OCI-LY3 (cell line): ENCODE data around the gene FOCAD.

Source experiments
- EZH2phosphoT487 ChIP-seq: fragments of 200-600 bp; shearing (Covaris generic); IDR thresholded peaks from 2 replicates; pipeline ENCODE4 v1.6.1; 2018; ENCODE audit warnings: antibody characterized with exemption, mixed run types, low read depth
- TF ChIP-seq, protein P1 (sequence below): fragments of 200-600, 300-600 bp; sonication (generic); IDR thresholded peaks from 2 replicates; pipeline ENCODE4 v1.5.1; 2014; ENCODE audit warnings: antibody characterized with exemption, low read length, low read depth

DNA sequence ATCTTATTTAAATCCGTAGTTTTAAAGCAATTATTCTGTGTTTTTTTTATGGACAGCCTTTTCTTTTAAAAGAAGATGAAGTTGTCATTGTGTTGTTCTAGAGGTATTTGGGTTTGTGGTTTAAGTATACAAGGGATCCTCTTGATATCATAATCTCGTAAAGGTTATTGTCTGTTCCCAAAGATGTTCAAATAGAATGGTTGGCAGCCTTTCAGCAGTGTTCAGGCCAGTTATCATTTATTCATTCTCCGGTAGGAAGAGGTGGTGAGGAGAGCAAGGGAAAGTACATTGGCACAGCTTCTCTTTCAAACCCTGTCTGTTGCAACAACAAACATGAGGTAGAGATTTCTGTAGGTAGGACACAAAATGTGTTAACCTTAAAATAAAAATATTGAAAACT lies 147.0 kb downstream of the FOCAD start:
- TF ChIP-seq, protein P1, sequence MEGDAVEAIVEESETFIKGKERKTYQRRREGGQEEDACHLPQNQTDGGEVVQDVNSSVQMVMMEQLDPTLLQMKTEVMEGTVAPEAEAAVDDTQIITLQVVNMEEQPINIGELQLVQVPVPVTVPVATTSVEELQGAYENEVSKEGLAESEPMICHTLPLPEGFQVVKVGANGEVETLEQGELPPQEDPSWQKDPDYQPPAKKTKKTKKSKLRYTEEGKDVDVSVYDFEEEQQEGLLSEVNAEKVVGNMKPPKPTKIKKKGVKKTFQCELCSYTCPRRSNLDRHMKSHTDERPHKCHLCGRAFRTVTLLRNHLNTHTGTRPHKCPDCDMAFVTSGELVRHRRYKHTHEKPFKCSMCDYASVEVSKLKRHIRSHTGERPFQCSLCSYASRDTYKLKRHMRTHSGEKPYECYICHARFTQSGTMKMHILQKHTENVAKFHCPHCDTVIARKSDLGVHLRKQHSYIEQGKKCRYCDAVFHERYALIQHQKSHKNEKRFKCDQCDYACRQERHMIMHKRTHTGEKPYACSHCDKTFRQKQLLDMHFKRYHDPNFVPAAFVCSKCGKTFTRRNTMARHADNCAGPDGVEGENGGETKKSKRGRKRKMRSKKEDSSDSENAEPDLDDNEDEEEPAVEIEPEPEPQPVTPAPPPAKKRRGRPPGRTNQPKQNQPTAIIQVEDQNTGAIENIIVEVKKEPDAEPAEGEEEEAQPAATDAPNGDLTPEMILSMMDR: no peak
- no peak for TF ChIP-seq EZH2phosphoT487
